Eye (tissue), 1 donor: ENCODE measurements around the gene GSDME.

Experiments
- DNase-seq: peaks from one replicate; pipeline ENCODE4 v3.0.0-alpha.2; 2015

Gene GSDME

GRCh38 chr7:24718977-24719491 lies 38.2 kb downstream of the GSDME start:
- DNase-seq: peak; percentile 36

DNA sequence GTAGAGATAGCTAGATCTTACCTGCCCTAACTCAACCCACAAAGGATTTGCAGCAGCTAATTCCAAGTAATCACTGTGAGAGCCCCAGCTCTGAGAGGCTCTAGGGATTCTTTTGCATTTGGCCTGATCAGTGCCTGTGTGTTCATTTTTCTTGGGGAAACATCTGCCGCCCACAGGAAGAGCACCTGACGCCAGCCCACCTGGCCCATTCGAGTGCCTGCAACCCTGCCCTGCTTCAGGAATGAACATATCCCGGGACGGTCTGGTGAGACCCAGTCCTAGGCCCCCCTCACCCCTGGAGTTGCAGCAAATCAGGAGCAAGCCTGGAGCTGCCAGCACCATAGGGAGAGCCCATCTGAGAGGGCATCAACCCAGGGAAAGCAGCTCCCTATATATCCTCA lies 38.8 kb downstream of the GSDME start:
- no peak for DNase-seq

GRCh38 chr7:24717694-24718320 lies 39.5 kb downstream of the GSDME start:
- DNase-seq: no peak

DNA sequence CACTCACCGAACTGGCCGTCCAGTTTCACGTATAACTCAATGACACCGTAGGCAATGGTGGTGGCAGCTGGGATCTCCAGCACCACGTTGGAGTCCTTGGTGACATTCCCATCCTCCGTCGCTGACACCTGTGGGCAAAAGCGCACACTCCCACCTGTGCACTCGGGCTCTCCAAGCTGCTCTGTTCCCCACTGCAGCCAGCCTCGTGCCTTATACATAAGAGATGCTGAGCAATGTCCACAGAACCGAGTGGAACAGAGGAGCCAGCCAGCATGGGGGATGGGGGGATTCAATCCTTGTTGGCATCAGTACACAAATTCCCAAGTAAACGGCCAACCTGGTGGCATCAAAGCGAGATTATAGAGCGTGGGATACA lies 40.0 kb downstream of the GSDME start:
- no peak for DNase-seq

DNA sequence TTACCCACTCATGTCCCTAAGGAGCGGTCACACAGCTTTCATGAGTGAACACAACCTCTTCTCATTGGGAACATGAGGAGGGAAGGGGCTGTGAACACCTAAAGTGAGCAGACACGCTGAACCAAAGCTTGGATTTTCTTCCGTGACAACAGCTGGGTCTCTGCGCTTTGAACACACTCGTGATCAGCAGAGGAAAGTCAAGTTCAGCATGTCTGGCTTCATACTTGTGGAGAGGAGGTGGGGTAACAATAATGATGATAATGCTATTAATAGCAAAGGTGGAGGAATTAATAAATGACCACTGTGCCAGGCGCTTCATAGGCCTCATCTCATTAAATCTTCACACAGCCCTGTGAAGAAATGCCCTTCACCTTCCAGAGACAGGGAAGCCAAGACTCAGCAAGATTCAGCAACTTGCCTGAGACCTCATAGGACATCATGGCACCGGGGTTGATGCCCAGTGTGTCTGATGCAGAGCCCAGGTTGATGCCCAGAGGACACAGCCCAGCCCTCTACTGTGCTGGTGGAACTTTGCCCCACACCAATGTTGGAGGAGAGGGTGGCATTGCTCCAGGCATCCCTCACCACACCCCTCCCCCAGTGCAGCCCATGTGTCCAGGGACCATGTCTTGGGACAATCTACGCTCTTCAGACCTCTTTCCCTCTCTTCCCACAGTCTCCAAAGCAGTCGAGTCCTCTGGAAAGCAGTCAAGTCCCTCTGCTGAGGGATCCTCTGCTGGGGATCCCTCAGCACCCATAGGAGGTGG lies 40.6 kb downstream of the GSDME start:
- DNase-seq: no peak

DNA sequence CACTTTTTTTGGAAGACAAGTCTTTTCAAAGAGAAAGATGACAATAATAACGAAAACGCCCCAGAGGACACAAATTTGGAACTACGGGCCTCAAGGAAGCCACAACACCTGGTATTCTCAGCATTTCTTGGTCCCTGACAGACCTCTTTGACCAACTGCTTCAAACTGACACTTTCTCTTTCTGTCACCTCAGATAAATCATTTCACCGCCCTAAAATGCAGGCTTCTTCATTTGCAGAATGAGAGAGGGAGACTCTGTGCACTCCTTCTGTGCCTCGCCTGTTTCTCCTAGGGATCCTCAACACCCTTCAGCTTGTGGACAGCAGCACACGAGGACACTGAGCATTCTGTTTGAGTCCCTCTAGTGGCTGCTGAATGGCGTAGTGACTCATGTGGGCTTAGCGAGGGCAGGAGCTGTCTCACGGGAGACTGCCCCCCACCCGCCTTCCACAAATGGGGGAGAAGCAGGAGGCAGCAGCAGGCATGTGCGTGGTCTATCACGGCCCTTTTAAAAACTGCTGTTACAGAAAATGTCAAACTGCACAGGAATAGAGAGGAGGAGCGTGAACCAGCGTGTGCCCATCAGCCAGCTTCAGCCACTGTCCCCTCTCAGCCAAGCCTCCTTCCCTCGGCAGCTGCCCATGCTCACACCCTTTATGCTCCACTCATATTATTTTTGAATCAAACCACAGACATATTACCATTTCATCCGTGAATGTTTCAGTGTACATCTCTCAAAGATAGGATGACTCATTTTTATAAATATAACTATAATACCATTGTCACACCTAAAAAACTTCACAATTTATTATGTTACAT lies 41.4 kb downstream of the GSDME start:
- peak; percentile 57 for DNase-seq

- no peak for DNase-seq
Observed at GRCh38 chr7:24715171-24715570, 42.1 kb downstream of the GSDME start.

- DNase-seq: no peak
Observed at GRCh38 chr7:24714676-24715010, 42.6 kb downstream of the GSDME start.

DNA sequence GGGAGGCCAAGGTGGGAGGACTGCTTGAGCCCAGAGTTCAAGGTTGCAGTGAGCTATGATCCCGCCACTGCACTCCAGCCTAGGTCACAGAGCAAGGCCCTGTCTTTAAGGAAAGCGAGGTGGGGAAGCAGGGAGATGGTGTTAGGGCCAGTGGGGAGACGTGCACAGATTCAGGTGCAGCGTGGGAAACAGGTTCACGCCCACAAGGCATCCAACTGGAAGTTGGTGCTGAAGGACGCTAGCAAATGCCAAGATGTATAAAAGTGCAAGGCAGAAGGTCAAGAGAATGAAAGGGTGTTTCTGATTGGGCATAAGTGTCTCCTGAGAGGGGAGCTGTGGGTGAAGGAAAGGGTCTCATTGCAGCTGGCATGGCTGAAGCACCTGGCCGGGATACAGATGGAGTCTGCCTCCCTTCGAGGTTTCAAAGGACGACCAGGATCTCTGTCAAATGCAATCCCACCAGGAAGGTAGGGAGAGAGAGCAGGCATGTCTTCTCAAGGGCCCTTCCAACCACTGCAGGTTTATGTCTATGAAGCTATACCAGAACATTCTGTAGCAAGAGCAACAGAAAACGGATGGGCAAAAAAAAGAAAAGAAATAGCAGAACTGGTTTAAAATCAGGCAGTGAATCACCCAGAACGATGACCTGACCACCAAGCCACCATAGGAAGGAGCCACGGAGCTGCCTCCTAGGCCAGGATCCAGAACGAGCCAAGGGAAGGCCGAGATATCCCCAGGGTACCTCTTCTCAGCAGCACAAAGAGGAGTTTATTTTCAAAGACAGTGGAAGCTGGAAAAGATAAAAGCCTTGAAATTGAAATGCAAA lies 43.2 kb downstream of the GSDME start:
- DNase-seq: no peak

DNA sequence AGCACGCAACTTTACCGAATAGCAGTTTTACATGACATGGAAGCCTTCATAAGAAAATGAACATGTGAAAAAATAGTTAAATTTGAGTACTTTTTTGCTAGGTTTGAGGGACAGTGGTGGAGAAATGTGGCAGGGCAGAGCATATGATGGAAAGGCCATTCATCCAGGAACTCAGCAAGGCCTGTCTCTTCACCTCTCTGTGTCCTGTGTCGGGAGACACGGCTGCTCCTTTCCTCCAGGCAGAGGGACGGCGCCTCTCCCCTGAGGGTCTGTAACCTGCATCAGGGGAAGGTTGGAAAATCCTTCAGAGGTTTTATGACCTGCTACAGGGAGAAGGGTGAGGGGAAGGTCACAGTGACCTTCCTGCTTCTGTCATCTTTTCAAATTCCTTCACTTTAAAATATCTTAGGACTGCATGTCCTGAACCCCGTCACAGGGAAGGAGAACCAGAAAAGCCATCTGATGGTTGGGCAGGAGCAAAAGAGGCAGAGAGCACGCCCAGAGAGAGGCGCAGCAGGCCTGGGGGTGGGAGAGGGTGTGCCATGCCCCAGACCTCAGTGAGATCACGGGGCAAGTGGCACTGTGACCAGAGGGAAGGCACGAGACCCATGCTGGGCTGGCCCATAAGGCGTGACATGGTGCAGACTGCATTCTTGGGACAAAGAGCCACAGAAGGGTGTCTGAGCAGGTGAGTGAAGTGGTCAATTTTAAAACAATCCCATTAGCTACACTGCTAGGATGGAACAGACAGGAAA lies 44.0 kb downstream of the GSDME start:
- no peak for DNase-seq

DNA sequence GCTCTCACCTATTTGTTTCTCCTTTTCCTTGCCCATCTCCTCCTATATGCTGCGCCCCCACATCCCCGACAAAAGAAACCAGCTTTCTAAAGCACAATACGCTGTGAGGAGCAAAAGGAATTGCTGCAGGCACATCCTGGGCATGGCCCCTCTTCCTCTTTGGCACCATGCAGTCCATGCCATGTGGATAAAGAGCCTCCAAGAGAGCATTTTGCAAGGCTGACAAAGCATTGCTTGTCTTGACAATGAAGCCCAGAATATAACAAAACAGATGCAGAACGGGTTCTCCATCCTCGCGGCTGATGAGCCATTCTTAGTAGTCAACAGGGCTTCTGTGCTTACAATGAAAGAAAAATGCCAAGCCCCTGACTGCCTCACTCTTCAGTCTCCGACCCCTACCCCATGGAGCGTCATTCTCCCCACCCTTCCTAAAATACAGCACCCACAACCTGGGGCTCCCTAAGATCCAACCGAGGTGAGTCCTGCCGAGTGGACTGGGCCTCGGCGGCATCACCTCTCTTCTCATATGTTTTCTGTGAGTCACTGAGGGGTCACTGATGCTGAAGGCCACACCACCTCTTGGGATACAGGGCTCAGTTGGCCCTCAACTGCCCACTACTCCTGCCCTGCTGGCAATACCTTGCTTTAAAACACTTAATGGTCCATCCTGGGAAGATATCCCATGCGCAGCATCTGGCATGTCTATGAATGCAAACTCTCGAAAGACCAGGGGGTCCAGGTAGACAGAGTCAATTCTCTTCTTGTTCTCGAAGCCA lies 47.5 kb downstream of the GSDME start:
- DNase-seq: no peak

GRCh38 chr7:24709051-24709450 lies 48.2 kb downstream of the GSDME start:
- no peak for DNase-seq

GRCh38 chr7:24707988-24708615 lies 49.2 kb downstream of the GSDME start:
- DNase-seq: no peak

GRCh38 chr7:24706211-24707170 lies 50.8 kb downstream of the GSDME start:
- peak; percentile 38 for DNase-seq

- DNase-seq: no peak
Observed at GRCh38 chr7:24705461-24705954, 51.8 kb downstream of the GSDME start.

GRCh38 chr7:24704311-24704710 lies 53.0 kb downstream of the GSDME start:
- DNase-seq: no peak

DNA sequence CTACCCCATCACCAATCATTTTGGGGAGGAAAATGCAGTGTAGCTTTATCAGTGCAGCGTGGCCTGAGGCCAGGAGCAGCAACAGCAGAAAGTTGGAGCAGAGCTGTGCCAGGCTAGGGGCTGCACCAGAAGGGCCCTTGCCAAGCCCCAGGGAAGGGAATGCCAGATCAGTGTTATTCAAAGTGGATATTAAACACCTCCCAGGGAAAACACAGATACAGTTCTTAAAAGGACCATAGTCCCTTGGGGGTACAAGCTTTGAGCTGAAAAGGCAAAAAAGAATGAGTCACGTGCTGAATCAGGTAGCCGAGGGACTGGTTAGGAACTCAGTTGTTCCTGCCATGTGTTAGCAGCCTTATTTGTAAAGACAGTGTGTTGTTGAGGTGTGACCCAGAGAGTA lies 54.0 kb downstream of the GSDME start:
- no peak for DNase-seq

- no peak for DNase-seq
Observed at GRCh38 chr7:24702755-24703154, 54.5 kb downstream of the GSDME start.
